Activated CD8-positive, alpha-beta memory T cell treated with anti-CD3 and anti-CD28 coated beads for 48 hours (primary cell): ENCODE results near the gene ALDOC.

ENCODE experiments used
- DNase-seq, 3 experiments: peaks; one replicate each; pipeline ENCODE4 v3.0.0-alpha.2; 2020; ENCODE audit warnings: low read depth in 2 of 3, low spot score in 2 of 3

The ALDOC gene

GRCh38 chr17:28533091-28533807, 43.4 kb downstream of the ALDOC start:
- DNase-seq: no peak

DNA sequence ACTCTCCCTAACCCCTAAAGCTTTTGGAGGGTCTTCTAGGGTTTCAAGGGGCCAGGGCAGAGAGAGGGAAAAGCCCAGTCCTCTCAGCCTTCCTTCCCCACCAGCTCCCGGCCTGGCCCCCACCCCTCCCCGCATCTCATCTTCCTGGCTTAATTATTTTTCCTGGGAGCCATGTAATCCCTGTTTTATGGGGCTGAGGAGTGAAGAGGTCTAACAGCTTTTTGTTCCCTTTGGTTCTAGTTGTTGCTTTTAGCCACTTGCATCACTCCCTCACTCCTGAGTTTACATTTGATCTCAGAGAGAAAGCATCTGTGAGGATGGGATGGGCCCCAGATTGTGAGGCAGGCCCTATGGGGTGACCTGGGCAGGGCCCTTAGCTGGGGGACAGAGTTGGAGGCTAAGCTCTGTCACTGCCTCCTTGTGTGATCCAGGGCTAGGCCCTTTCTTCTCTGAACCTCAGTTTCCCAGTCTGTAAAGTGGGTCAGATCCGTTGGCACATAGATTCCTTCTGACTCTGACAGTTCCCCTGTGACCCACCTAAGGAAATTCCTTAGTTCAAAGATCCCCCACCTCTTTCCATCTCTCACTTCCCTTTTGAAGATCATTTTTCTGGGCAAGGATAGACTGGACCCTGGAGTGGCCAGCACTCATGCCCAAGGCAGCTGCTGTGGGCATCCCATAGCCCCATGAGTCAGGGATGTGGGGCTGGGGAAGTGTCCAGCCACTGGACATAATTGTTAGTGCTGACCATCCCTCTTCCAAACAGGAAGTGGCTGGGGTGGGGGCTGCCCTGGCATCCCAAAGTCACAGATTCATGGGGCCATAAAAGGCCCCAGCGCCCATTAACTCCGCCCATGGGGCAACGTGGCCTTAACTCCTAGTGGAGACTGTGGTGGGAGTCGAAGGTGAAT, 44.4 kb downstream of the ALDOC start:
- DNase-seq: no peak

- DNase-seq: no peak
Observed at GRCh38 chr17:28530926-28531325, 45.8 kb downstream of the ALDOC start.

DNA sequence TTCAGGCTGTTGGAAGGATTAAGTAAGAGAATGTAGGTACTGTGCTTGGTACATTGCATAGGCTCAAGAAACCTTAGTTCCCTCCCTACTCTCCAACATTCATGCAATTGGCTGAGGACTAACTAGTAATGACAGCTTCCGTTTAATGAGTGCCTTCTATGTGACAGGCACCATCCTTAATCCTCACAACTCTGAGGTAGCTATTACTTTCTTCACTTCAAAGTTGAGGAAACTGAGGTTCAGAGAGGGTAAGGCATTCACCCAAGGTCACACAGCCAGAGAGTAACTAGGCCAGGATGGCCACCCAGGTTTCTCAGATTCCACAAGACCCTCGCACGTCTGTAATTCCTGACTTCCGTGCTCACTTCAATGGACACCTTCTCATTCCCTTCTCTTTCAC, 46.4 kb downstream of the ALDOC start:
- DNase-seq: no peak

DNA sequence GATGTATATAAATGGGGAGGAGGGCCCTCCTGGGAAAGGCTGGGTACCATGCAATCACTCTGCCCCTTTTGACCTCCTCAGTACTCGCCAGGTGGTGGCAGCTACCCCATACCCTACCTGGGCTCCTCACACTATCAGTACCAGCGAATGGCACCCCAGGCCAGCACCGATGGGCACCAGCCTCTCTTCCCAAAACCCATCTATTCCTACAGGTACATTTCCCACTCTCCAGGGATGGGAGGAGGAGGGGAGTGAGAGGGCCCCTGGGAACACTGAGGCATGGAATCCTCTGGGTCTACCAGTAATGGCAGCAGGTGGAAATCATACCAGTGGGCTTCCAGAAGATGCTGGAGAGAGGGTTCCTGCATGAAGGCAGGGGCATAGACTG, 47.7 kb downstream of the ALDOC start:
- DNase-seq: no peak

- no peak for DNase-seq
Observed at GRCh38 chr17:28528327-28529012, 48.2 kb downstream of the ALDOC start.

DNA sequence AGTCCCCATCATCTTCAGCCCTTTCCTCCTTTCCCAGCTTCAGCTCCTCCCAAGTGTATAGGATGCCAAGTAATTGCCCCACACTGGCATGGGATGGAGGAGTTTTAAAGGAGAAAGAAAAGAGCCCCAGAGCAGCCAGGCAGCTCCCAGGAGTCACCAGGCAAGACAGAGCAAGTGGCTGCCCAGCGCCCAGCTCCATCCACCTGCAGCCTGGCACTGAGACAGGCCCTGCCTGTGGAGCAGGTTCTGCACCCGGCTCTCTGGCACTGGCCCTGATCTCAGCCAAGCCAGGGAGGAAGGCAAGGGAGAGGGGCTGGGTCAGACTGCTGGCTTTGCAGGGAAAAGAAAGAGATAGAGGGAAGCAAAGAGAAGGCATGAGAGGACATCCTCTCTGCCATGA, 48.8 kb downstream of the ALDOC start:
- DNase-seq: no peak

DNA sequence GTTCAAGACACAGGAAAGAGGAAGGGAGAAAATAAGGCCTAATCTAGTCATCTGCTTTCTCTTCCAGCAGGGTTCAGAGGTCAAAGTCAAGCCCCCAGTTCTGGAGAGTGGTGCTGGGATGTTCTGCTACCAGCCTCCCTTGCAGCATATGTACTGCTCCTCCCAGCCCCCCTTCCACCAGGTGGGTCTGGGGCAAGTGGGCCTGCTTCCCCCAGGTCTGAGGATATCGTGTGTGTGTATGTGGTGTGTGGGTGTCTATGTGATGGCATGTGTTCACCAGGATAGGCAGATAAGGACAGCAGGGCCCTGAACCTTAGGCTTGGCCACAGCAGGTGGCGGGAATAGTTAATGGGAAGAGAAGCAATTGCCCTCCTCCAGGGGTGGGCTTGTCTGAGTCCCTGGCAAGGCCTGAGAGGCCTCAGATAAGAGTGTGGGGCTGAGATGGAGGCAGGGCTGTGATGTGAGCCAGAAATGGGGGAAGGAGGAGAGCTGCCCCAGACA, 49.5 kb downstream of the ALDOC start:
- no peak for DNase-seq

DNA sequence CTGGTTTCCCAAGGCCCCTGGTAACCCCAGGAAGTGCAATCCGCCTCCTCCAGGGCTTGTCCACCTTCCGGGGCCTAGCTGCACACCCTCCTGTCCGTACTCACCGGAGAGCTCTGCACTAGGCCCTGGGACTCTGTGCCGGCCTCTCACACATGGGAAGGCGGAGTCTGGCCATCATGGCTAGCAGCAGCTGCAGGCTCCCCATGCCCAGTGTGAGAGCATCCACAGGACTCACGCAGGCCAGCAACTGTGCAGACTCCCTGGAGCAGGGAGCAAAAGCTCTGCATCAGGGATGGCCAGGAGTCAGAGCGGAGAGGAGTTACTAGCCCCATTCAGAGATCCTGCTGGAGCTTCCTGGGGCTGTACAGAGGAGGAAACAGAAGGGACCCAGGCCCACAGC, 50.3 kb downstream of the ALDOC start:
- DNase-seq: no peak

DNA sequence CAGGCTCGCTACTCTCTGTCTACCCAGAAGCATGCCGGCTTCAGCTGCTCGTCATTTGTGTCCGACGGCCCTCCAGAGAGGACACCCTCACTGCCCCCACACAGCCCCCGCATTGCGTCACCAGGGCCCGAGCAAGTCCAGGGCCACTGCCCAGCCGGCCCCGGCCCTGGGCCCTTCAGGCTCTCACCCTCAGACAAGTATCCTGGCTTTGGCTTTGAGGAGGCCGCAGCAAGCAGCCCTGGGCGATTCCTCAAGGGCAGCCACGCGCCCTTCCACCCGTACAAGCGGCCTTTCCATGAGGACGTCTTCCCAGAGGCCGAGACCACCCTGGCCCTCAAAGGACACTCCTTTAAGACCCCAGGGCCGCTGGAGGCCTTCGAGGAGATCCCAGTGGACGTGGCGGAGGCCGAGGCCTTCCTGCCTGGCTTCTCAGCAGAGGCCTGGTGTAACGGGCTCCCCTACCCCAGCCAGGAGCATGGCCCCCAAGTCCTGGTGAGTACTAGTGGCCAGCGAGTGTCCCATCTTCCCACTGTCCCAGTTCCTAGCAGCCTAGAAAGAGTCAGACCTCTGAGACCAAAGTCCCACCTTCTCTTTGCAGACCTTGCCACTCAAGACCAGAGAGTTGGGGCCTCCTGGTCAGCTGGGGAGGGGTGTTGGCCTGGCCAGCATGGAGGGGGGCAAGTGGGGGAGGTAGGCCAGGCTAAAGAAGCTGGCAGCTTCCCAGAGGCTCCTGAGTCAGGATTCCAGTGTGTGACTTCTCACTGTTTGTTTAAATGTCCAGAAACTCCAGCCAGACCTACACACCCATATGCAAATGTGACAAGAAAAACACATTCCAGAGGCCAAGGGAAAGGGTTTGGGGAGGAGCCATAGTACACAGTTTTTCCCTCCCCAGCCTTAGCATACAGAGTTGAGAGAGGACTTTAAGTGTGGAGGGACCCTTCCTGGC, 51.9 kb downstream of the ALDOC start:
- DNase-seq: no peak

DNA sequence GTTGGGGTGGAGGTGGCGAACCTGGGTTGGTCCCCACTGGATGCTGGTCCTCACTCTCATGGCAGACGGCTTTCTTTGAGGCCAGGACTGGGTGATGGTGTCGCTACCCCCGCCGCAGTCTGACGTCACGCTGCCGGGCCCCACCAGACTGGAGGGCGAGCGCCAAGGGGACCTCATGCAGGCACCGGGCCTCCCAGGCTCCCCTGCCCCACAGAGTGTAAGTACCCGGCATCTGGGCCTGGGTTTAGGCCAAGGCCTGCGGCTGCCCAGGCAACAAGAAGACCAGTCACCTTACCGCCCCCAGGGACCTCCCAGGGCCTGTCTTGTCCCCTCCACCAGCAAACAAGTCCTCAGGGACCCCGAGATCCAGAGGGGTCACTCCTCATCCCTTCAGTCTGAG, 52.8 kb downstream of the ALDOC start:
- DNase-seq: no peak

- DNase-seq: no peak
Observed at GRCh38 chr17:28523186-28523585, 53.5 kb downstream of the ALDOC start.
